ENCODE results near the gene DCAF17. TPM values are rescaled to one million over a fixed set of nuclear protein-coding genes. Genes with fewer than 3 reads are reported as not detected.

DCAF17 gene
- total and polyA plus RNA-seq, 2 of the 13 experiments (the other 11 are each of a cell fraction or from before 2014, with no cell fraction given): 13.7 to 30.0 TPM

DNA sequence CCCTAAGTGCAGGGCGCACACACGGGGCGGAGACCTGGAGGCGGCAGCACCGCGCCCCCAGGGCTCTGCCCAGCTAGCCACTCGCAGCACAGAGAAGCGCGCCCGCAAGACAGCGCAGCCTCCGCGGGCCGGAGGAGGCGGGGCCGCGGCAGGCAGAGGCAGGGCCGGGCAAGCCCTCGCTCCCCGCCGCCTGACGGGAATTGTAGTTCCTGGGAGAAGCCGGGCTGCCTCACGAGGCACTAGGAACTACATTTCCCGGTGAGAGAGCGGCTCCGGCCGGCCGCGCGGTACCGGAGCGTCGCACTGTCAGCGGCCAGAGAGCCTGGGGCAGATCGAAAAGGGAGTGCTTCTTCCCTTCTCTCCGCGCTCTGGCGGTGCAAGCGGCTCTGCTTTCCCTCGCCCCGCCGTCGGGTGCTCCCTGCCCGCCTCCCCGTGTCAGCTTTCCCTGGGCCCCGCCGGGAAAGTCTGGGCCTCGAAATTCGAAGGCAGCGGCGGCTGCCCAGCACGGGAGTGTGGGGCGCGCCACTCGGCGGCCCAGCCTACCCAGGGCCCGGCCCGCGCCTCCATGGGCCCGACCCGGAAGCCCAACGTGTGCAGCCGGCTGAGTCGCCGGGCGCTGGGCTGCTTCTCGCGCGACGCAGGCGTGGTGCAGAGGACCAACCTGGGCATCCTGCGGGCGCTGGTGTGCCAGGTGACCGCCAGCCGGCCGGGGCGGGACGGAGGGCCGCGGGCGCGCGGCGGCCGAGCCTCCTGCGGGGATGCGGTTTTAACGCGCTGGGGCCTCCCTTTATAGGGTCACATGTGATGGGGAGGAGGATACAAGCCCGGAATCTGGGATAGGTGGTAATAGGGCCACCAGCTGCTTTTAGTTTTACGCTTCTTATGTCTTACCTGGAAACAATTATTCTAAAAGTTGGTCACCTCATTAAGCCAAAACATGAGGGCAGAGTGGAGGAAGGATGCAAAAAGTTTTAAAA is at the start of gene DCAF17 (continued):
- TF ChIP-seq, protein P1, sequence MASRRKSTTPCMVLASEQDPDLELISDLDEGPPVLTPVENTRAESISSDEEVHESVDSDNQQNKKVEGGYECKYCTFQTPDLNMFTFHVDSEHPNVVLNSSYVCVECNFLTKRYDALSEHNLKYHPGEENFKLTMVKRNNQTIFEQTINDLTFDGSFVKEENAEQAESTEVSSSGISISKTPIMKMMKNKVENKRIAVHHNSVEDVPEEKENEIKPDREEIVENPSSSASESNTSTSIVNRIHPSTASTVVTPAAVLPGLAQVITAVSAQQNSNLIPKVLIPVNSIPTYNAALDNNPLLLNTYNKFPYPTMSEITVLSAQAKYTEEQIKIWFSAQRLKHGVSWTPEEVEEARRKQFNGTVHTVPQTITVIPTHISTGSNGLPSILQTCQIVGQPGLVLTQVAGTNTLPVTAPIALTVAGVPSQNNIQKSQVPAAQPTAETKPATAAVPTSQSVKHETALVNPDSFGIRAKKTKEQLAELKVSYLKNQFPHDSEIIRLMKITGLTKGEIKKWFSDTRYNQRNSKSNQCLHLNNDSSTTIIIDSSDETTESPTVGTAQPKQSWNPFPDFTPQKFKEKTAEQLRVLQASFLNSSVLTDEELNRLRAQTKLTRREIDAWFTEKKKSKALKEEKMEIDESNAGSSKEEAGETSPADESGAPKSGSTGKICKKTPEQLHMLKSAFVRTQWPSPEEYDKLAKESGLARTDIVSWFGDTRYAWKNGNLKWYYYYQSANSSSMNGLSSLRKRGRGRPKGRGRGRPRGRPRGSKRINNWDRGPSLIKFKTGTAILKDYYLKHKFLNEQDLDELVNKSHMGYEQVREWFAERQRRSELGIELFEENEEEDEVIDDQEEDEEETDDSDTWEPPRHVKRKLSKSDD (CRISPR knock-in tag; IDR thresholded peaks at IDR 0.05; ENCODE audit: low read depth): peak; percentile 22
- TF ChIP-seq RARA (CRISPR knock-in tag; IDR thresholded peaks at IDR 0.05): peak; percentile 6
- no peak for TF ChIP-seq MATR3 (CRISPR knock-in tag; IDR thresholded peaks at IDR 0.05)
- TF ChIP-seq ZNF383 (CRISPR knock-in tag; IDR thresholded peaks at IDR 0.05; ENCODE audit: borderline replicate concordance): peak; percentile 91; the same call in 1 of the 2 replicates
- no peak for TF ChIP-seq HNF4A (CRISPR knock-in tag; IDR thresholded peaks at IDR 0.05)
- TF ChIP-seq ZNF160 (CRISPR knock-in tag; IDR thresholded peaks at IDR 0.05): peak; percentile 41; the same call in 1 of the 2 replicates
- peak; percentile 60 for TF ChIP-seq ZNF629 (CRISPR knock-in tag; conservative IDR thresholded peaks at IDR 0.05)
- peak; percentile 77 for TF ChIP-seq ZNF788 (CRISPR knock-in tag; IDR thresholded peaks at IDR 0.05; ENCODE audit: borderline replicate concordance)
- 0 out of 2 replicates have a peak, but pooled peaks have one; percentile 2 for TF ChIP-seq ZNF557 (CRISPR knock-in tag; IDR thresholded peaks at IDR 0.05)
- peak; percentile 74 for TF ChIP-seq ZNF768 (CRISPR knock-in tag; IDR thresholded peaks at IDR 0.05)
- peak; percentile 91; the same call in 1 of the 2 replicates for TF ChIP-seq PRMT3 (CRISPR knock-in tag; IDR thresholded peaks at IDR 0.05; ENCODE audit: borderline replicate concordance, low read depth)
- peak; percentile 25; the same call in 1 of the 2 replicates for TF ChIP-seq ZNF577 (CRISPR knock-in tag; IDR thresholded peaks at IDR 0.05; ENCODE audit: borderline replicate concordance, low read depth)
- TF ChIP-seq SMYD3 (CRISPR knock-in tag; IDR thresholded peaks at IDR 0.05): peak; percentile 67
- TF ChIP-seq KDM6A (CRISPR knock-in tag; IDR thresholded peaks at IDR 0.05; ENCODE audit: low read depth): no peak
- no peak for TF ChIP-seq DNMT1 (CRISPR knock-in tag; IDR thresholded peaks at IDR 0.05)
- peak; percentile 20 for TF ChIP-seq POLR2AphosphoS5 (IDR thresholded peaks at IDR 0.05; ENCODE audit: low read depth, low read length)
- TF ChIP-seq PITX1 (CRISPR knock-in tag; IDR thresholded peaks at IDR 0.05): peak; percentile 14; the same call in 1 of the 2 replicates
- TF ChIP-seq, protein P2, sequence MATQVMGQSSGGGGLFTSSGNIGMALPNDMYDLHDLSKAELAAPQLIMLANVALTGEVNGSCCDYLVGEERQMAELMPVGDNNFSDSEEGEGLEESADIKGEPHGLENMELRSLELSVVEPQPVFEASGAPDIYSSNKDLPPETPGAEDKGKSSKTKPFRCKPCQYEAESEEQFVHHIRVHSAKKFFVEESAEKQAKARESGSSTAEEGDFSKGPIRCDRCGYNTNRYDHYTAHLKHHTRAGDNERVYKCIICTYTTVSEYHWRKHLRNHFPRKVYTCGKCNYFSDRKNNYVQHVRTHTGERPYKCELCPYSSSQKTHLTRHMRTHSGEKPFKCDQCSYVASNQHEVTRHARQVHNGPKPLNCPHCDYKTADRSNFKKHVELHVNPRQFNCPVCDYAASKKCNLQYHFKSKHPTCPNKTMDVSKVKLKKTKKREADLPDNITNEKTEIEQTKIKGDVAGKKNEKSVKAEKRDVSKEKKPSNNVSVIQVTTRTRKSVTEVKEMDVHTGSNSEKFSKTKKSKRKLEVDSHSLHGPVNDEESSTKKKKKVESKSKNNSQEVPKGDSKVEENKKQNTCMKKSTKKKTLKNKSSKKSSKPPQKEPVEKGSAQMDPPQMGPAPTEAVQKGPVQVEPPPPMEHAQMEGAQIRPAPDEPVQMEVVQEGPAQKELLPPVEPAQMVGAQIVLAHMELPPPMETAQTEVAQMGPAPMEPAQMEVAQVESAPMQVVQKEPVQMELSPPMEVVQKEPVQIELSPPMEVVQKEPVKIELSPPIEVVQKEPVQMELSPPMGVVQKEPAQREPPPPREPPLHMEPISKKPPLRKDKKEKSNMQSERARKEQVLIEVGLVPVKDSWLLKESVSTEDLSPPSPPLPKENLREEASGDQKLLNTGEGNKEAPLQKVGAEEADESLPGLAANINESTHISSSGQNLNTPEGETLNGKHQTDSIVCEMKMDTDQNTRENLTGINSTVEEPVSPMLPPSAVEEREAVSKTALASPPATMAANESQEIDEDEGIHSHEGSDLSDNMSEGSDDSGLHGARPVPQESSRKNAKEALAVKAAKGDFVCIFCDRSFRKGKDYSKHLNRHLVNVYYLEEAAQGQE (IDR thresholded peaks at IDR 0.05; ENCODE audit: borderline replicate concordance in 1 of 2, low read depth in 1 of 2, low read length in 2 of 2): no peak
- TF ChIP-seq, protein P3, sequence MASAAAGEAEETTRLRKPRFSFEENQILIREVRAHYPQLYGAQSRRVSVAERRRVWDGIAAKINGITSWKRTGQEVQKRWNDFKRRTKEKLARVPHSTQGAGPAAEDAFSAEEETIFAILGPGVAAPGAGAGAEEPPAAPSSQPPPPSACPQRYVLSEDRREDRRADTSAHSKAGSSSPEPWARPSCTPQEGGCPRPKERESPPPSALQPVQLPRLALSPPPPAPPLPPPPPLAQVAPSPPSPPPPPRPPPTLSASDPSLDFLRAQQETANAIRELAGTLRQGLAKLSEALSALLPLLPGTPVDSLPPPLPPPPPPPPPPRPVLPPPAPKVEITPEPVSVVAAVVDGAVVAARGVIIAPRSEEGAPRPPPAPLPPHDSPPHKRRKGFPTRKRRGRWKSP (CRISPR knock-in tag; IDR thresholded peaks at IDR 0.05): peak; percentile 93
